Measurements from ENCODE around the gene C2CD4A.

C2CD4A gene

GRCh38 chr15:62093809-62094208, 27.0 kb downstream of the C2CD4A start:
- DNase-seq = no peak

GRCh38 chr15:62094388-62094787, 27.6 kb downstream of the C2CD4A start:
- no peak for DNase-seq

DNA sequence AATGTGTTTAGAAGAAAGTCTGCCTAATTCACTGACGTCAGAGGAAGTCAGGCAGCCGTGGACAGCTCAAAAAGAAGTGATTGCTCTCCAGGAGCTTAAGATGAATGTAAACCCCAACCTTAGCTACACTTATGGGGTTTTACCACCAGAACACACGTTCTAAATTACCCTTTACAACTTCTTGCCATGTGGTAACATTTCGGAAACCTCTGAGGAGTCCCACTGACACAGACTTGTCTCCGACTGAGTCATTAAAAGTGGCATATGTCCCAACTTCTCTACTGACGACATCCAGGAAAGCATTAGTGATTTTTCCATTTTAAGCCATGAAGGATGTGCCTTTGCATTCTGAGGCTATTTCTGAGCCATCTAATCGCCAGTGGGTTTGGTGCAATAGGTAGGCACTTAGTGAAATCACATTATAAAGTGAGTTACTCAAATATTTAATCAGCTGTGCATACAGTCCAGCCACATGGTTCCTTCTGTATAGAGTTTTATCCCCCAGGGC, 32.4 kb downstream of the C2CD4A start:
- no peak for DNase-seq

GRCh38 chr15:62103431-62103830, 36.7 kb downstream of the C2CD4A start:
- DNase-seq = no peak

- no peak for DNase-seq
These were observed 37.6 kb downstream of the C2CD4A start for GRCh38 chr15:62104401-62104800.

GRCh38 chr15:62104846-62105245, 38.1 kb downstream of the C2CD4A start:
- no peak for DNase-seq

- no peak for DNase-seq
These were observed 38.5 kb downstream of the C2CD4A start for GRCh38 chr15:62105266-62105665.

DNA sequence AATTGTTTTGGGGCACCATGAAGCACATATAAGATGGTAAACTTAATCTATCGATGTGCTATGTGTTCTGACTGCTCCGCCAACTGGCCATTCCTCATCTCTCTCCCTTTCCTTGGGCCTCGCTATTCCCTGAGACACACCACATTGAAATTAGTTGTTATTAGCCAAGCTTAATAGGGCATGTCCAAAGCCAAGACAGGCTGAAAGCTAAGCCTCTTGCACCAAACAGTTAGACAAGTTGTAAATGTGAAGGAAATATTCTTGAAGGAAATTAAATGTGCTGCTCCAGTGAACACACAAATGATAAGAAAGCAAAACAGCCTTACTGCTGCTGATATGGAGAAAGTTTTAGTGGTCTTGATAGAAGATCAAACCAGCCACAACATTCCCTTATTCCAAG, 39.3 kb downstream of the C2CD4A start:
- DNase-seq = no peak

GRCh38 chr15:62107571-62108121, 40.9 kb downstream of the C2CD4A start:
- no peak for DNase-seq

GRCh38 chr15:62108411-62108810, 41.6 kb downstream of the C2CD4A start:
- no peak for DNase-seq

DNA sequence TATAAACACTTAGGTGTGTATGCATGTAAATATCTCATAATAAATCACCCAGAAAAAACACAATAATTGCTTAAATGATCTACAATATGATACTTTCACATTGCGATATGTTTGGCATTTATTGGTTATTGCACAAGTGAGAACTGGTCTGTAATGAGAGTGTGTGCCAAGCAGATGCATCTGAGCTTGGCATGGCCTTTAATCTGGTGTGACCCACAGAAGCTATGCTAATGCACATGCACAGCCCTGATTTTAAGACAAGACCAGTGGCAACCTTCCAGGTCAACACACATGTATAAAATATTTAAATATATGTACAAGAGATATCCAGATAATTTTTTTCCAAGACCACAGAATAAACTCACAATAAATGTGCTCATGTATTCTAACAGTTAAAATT, 42.7 kb downstream of the C2CD4A start:
- no peak for DNase-seq

GRCh38 chr15:62109982-62110851, 43.4 kb downstream of the C2CD4A start:
- DNase-seq = peak in 1 of 56 donors; percentile 22

- no peak for DNase-seq
These were observed 45.3 kb downstream of the C2CD4A start for GRCh38 chr15:62112081-62112480.

DNA sequence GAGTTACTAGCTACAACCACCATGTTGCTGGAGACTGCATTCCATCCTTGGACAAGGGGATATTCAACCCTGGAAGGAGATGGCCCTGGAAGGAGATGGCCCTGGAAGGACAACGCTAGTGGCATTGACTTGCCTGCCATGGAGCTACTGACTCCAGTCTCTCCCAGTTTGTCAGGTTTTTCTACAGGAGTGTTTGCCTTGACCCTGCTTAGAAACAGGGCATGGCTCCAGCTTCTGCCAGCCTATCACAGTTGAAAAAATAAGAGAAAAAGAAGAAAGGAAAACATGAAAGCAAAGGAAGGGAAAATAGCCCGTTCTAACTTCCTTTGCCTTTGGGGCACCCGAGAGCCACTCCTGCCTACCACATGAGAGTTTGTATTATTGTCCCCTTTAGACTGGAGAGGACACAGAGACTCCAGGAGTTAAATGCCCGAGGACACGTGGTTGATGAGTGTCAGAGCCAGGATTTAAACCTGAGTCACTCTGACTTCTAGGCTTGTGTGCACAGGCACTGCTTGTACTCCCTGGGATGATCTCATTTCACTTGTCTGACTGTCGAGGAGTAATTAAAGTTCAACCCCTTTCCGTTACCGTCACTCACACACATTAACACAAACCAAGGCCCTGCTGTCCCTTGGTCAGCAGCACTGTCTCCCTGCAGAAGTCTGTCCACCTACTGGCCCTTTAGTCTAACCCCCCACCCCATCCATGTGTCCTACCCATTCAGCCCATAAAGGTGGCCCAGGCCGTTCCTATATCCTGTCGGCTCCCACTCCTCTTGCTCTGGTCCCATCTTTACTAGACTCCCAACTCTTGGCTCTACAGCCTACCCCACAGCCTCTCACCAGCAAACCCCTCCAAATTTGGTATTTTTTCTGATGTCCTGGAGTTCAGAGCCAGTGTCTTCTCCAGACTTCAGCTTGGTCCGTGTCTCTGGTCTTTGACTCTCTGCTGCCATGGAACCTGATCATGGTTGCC, 46.1 kb downstream of the C2CD4A start:
- DNase-seq = no peak

GRCh38 chr15:62115847-62116246, 49.1 kb downstream of the C2CD4A start:
- DNase-seq = no peak

DNA sequence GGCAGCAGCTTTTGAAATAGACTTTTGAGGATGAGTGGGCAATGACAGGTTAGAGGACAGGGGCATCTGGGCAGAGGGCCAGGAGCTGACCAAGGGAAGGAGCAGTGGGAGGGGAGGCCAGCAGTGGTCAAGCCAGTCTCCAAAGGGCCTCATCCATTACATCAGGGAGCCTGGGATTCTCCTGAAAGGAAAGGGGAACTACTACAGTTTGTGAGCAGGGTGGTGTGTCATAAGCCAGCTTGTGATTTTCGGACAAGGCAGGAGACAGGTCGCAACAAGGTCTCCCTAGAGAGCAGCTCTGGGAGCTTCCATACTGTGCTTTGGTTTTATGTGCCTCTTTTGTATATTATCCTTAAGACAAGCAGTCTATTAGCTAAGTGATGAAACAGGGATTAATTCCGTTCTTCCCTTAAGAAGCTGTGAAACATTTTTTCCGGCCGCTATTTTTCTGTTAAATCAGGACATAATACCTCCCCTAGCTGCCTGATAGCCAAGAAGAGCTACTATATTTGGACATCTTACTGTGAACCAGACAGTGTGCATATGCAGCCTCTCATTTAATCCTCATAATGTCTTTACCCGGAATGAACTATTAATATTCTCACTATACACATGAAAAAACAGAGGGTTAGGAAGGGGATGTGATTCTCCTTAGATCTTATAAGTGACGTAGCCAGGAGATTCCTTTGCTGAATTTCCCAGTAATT, 51.9 kb downstream of the C2CD4A start:
- DNase-seq = no peak

DNA sequence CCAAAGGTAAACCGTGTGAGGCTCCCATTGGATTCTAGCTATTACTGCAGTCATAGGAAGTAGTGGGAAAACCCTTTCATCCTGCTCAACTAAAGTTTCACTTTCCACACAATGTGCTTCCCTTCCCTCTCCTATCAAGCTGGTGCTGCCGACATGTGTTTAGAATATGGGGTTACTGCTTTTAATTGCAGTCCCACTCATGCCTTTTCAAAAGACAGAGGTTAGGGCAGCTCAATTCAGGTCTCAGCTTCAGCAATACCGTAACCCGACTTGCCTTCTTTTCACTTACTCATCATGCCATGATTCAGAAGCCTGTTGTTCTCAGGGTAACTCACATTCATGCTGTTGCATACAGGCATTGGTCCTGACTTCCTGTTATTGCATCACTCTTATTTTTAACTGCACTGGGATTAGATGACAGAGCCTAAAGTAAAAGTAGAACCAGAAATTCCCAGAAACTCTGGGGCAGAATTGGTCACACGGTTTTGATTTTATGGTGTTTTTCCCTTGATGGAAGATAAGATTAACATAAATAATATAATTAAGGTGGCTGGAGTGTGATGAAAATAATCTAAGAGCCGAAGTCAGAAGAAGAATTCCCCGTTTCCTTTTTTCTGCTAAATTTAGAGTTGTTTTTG, 52.6 kb downstream of the C2CD4A start:
- peak in 1 of 56 donors; percentile 2 for DNase-seq

GRCh38 chr15:62119874-62120273, 53.1 kb downstream of the C2CD4A start:
- no peak for DNase-seq
